Measurements from ENCODE around the gene UBAC2. TPM values are rescaled to one million over a fixed set of nuclear protein-coding genes. Genes with fewer than 3 reads are reported as not detected.

Gene UBAC2, protein sequence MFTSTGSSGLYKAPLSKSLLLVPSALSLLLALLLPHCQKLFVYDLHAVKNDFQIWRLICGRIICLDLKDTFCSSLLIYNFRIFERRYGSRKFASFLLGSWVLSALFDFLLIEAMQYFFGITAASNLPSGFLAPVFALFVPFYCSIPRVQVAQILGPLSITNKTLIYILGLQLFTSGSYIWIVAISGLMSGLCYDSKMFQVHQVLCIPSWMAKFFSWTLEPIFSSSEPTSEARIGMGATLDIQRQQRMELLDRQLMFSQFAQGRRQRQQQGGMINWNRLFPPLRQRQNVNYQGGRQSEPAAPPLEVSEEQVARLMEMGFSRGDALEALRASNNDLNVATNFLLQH
- polyA plus RNA-seq (2012; ENCODE audit: low read depth, missing spikeins), result 20.5 TPM

DNA sequence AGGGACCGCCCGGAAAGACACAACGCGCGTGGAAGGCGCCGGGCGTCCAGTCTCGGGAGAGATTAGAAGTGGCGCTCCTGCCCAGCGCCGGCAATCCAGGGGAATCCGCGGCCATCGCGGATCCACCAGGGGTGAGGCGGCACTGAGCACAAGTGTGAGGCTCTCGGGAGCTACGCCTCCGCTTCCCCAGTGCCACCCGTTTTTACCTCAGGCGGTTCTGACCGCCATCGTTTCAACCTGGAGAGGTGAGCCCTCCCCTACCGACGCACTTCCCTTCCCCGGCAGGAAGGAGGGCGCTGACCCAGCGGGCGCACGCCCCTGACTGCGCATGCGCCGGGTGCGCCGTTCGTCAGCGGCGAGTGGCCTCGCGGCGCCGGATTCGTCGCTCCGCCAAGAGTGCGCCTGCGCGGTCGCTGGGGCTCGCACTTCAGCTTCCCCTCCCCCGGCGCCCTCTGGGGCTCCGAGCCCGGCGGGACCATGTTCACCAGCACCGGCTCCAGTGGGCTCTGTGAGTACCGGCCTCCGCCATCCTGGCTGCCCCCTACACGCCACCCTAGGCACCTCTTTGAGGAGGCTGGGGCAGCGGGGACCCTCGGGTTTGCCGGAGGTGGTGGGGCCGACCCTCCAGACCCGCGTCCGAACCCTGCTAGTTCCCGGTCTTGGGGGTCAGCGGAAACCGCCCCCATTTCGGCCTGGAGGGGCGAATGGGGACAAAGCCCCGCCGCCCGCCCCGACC, at the start of gene UBAC2:
Gene UBAC2 (plus strand): TSS at position 423 of the 736 bp plus-strand sequence. CDS start 55 bp downstream, at position 478.
- DNase-seq (ENCODE audit: insufficient read length, low spot score) (peak; percentile 96), FAIRE-seq (peak; percentile 100)
- TF ChIP-seq SPI1 (IDR thresholded peaks at IDR 0.05; ENCODE audit: low read depth, low read length) (peak; percentile 84), PAX5 (IDR thresholded peaks at IDR 0.05; ENCODE audit: insufficient read depth, low read length, severe bottlenecking) (no peak), TAF1 (IDR thresholded peaks at IDR 0.05; ENCODE audit: low read depth, low read length) (peak; percentile 99), POLR2A (IDR thresholded peaks at IDR 0.05; ENCODE audit: low read depth, low read length) (peak; percentile 99), POU2F2 (IDR thresholded peaks at IDR 0.05; ENCODE audit: low read depth, low read length) (peak; percentile 85), POLR2AphosphoS5 (IDR thresholded peaks at IDR 0.05; ENCODE audit: low read depth, low read length) (peak; percentile 99)

DNA sequence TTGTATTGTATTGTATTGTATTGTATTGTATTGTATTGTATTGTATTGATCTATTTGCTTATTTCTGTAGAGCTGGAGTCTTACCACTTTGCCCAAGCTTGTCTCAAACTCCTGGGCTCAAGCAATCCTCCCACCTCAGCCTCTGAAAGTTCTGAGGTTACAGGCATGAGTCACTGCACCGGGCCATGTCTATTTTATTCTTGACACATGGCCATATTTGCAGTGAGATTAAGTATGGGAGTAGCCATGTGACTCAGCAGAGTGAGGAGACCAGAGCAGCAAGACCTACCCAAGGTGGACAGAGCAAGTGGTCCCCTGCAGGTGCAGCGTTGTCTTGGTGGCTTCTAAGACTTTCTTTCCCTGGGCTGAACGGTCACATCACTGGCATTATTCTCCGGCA, 49.1 kb upstream of the UBAC2 start:
- TF ChIP-seq TAF1 (IDR thresholded peaks at IDR 0.05; ENCODE audit: low read depth, low read length) (no peak), SPI1 (IDR thresholded peaks at IDR 0.05; ENCODE audit: low read depth, low read length) (no peak), POLR2AphosphoS5 (IDR thresholded peaks at IDR 0.05; ENCODE audit: low read depth, low read length) (no peak), PAX5 (IDR thresholded peaks at IDR 0.05; ENCODE audit: insufficient read depth, low read length, severe bottlenecking) (no peak), POLR2A (IDR thresholded peaks at IDR 0.05; ENCODE audit: low read depth, low read length) (no peak), POU2F2 (IDR thresholded peaks at IDR 0.05; ENCODE audit: low read depth, low read length) (no peak)
- DNase-seq (ENCODE audit: insufficient read length, low spot score) (no peak), FAIRE-seq (peak; percentile 74)

DNA sequence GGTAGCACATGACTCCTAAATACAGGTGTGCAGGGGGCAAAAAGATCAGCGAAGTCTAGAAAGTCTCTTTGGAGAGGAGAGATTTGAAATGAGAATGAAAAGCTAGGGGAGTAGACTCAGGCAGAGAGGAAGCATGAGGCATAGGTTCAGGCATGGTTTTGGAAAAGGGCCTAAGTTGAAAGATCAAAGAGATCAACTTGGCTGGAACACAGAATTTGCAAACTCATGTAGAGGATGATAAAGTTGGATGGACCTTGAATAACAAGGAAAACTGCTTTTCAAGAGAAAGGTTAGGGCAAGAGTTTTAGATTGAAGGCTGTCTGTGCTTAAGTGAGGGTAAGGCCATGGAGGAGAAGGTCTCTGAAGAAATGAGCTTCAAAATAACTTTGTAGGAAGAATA, 47.4 kb upstream of the UBAC2 start:
- TF ChIP-seq SPI1 (IDR thresholded peaks at IDR 0.05; ENCODE audit: low read depth, low read length) (no peak), POLR2A (IDR thresholded peaks at IDR 0.05; ENCODE audit: low read depth, low read length) (no peak), PAX5 (IDR thresholded peaks at IDR 0.05; ENCODE audit: insufficient read depth, low read length, severe bottlenecking) (no peak)
- FAIRE-seq (no peak), DNase-seq (ENCODE audit: insufficient read length, low spot score) (no peak)

DNA sequence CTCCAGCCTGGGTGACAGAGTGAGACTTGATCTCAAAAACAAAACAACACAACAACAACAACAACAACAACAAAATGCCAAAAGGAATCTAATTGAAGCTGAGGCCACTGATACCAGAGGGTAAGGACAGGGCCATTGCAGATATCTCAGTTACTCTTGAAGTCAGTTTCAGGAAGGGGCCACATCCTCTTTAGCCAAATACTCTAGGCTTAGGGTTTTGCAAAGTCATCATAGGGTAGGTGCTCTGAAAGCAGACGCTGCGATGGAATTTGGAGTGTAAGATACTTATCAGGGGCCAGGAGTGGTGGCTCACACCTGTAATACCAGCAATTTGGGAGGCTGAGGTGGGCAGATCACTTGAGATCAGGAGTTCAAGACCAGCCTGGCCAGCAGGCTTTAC, 46.6 kb upstream of the UBAC2 start:
- TF ChIP-seq POU2F2 (IDR thresholded peaks at IDR 0.05; ENCODE audit: low read depth, low read length) (no peak), SPI1 (IDR thresholded peaks at IDR 0.05; ENCODE audit: low read depth, low read length) (peak; percentile 45; the same call in 1 of the 2 replicates)
- no peak for DNase-seq (ENCODE audit: insufficient read length, low spot score)
- FAIRE-seq, result no peak

DNA sequence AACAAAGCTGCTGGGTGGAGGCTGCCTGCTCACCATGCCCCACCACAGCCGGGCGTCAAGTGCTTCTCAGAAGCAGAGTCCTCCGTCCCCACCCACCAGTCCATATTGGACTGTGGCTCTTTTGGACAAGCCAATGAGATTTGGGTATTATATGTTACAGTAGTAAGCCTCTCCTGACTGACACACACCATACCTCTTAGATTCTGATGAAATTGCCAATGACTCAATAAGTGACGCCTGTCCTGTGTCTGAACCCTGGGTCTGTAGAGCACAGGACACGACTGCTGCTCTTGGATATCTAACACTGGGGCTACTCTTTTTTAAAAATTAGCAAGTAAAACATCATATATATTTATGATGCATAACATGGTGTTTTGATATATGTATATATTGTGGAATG, 44.8 kb upstream of the UBAC2 start:
- DNase-seq (ENCODE audit: insufficient read length, low spot score) (no peak), FAIRE-seq (no peak)
- TF ChIP-seq POLR2A (IDR thresholded peaks at IDR 0.05; ENCODE audit: low read depth, low read length) (no peak), SPI1 (IDR thresholded peaks at IDR 0.05; ENCODE audit: low read depth, low read length) (no peak), TAF1 (IDR thresholded peaks at IDR 0.05; ENCODE audit: low read depth, low read length) (no peak), PAX5 (IDR thresholded peaks at IDR 0.05; ENCODE audit: insufficient read depth, low read length, severe bottlenecking) (no peak), POU2F2 (IDR thresholded peaks at IDR 0.05; ENCODE audit: low read depth, low read length) (no peak), POLR2AphosphoS5 (IDR thresholded peaks at IDR 0.05; ENCODE audit: low read depth, low read length) (no peak)

DNA sequence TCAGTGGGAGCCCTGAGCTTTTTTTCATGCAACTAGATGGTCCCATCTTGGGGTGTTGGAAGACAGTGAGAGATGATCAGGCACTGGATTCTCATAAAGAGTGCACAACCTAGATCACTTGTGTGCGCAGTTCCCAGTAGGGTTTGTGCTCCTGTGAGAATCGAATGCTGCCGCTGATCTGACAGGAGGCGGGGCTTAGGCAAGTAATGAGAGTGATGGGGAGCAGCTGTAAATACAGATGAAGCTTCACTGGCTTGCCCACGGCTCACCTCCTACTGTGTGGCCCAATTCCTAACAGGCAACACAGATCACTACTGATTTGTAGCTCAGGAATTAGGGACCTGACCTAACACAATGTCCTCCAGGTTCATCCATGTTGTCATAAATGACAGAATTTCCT, 43.6 kb upstream of the UBAC2 start:
- DNase-seq (ENCODE audit: insufficient read length, low spot score) (no peak), FAIRE-seq (no peak)
- TF ChIP-seq SPI1 (IDR thresholded peaks at IDR 0.05; ENCODE audit: low read depth, low read length) (no peak), POLR2A (IDR thresholded peaks at IDR 0.05; ENCODE audit: low read depth, low read length) (no peak), PAX5 (IDR thresholded peaks at IDR 0.05; ENCODE audit: insufficient read depth, low read length, severe bottlenecking) (no peak), POLR2AphosphoS5 (IDR thresholded peaks at IDR 0.05; ENCODE audit: low read depth, low read length) (no peak), POU2F2 (IDR thresholded peaks at IDR 0.05; ENCODE audit: low read depth, low read length) (no peak), TAF1 (IDR thresholded peaks at IDR 0.05; ENCODE audit: low read depth, low read length) (no peak)

DNA sequence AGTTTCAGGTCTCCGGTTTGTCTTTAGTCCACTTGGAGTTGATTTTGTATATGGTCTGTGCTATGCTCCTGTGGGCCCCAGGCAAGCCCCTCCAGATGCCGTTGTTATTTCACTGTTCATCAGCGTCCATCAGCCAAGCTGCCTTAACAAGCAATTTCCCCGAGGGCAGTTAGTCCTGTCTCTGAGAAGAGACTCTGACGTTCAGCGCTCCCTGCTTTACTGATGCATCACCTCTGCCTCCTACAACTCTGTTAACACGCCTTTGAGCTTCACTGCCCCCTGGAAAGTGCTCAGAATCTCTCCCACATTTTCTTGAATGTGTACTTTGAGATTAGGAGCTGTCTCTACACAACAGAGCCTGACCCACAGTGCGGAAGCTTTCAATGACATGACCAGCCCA, 41.8 kb upstream of the UBAC2 start:
- FAIRE-seq, result no peak
- DNase-seq (ENCODE audit: insufficient read length, low spot score), result no peak
- TF ChIP-seq POU2F2 (IDR thresholded peaks at IDR 0.05; ENCODE audit: low read depth, low read length) (no peak), SPI1 (IDR thresholded peaks at IDR 0.05; ENCODE audit: low read depth, low read length) (no peak), POLR2A (IDR thresholded peaks at IDR 0.05; ENCODE audit: low read depth, low read length) (no peak), TAF1 (IDR thresholded peaks at IDR 0.05; ENCODE audit: low read depth, low read length) (no peak)

DNA sequence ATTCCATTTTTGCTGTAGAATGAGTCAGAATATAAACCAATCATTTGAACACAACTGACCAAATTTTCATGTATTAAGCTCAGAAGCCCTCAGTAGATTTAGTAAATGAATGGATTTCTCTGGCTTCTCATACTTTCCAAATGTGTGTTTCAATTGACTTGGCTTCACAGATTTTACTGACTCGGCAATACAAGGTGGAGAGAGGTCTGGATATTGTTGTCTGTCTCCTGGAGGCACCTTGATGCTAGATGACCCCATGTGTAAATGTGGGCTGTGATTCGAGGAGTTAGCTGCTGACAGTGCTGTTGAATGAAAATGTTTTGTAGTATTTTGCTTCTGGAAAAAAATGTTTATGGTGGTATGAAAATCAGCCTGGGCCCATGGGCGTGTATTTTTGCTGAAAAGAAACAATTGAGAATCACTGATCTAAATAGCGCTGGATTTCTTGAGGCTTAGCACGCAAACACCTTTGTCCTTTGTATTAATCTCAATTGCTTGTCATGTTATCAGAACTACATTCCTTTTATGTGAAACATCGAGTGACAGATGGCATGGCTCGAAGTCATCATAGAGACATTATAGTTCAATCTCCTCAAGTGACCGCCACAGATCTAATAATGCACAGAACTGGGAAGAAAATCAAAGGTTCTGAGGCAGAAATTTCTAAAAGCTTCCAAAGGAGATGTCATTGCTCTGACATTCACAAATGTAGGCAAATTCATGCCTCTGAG, 41.2 kb upstream of the UBAC2 start:
- TF ChIP-seq POLR2AphosphoS5 (IDR thresholded peaks at IDR 0.05; ENCODE audit: low read depth, low read length), result no peak
- no peak for TF ChIP-seq PAX5 (IDR thresholded peaks at IDR 0.05; ENCODE audit: insufficient read depth, low read length, severe bottlenecking)
- no peak for TF ChIP-seq POLR2A (IDR thresholded peaks at IDR 0.05; ENCODE audit: low read depth, low read length)
- TF ChIP-seq TAF1 (IDR thresholded peaks at IDR 0.05; ENCODE audit: low read depth, low read length), result no peak
- no peak for TF ChIP-seq POU2F2 (IDR thresholded peaks at IDR 0.05; ENCODE audit: low read depth, low read length)
- TF ChIP-seq SPI1 (IDR thresholded peaks at IDR 0.05; ENCODE audit: low read depth, low read length), result no peak
- FAIRE-seq, result no peak
- DNase-seq (ENCODE audit: insufficient read length, low spot score), result no peak

DNA sequence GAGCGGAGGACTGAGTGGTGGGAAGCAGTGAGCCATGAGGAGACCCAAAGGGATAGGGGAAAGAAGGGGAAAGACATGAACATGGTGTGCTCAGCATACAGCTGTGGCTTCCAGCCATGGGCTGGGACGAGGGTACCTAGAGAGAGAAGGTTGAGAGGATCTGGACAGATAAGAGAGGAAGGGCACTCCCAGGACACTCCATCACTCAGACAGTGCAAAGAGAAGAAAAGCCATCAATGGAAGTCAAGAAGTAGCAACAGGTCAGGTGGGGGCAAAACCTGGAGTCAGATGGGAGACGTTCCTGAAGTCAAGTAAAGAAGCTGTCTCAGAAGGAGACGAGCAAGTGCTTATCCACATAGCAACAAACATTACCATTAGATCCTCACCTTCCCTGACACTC, 40.2 kb upstream of the UBAC2 start:
- TF ChIP-seq POU2F2 (IDR thresholded peaks at IDR 0.05; ENCODE audit: low read depth, low read length) (no peak), POLR2AphosphoS5 (IDR thresholded peaks at IDR 0.05; ENCODE audit: low read depth, low read length) (no peak), PAX5 (IDR thresholded peaks at IDR 0.05; ENCODE audit: insufficient read depth, low read length, severe bottlenecking) (no peak), SPI1 (IDR thresholded peaks at IDR 0.05; ENCODE audit: low read depth, low read length) (no peak), POLR2A (IDR thresholded peaks at IDR 0.05; ENCODE audit: low read depth, low read length) (no peak), TAF1 (IDR thresholded peaks at IDR 0.05; ENCODE audit: low read depth, low read length) (no peak)
- no peak for FAIRE-seq
- no peak for DNase-seq (ENCODE audit: insufficient read length, low spot score)
